SK-N-DZ (cell line): ENCODE data around the gene MPC1. TPM values are rescaled to one million over a fixed set of nuclear protein-coding genes. Genes with fewer than 3 reads are reported as not detected.
A peak's percentile ranks its signal among the peaks of the same experiment; 100 is the strongest.

Experiments
- DNase-seq: peaks from one replicate; pipeline ENCODE4 v3.0.0-alpha.2; 2015; ENCODE audit warnings: low spot score
- polyA plus RNA-seq, 2 experiments: library from polyadenylated mRNA; depleted of rRNA; stranded (reverse); fragments of >200 nt; gene quantifications; 2 replicates each; pipeline ENCODE4 v1.2.3, GENCODE V29; 2014

The MPC1 gene
- polyA plus RNA-seq (2014; cell fraction: cytosol; rRNA removed) = 46.2 and 47.9 TPM in 2 replicates
- polyA plus RNA-seq (2014; cell fraction: nucleus; rRNA removed) = 29.2 and 37.4 TPM in 2 replicates

DNA sequence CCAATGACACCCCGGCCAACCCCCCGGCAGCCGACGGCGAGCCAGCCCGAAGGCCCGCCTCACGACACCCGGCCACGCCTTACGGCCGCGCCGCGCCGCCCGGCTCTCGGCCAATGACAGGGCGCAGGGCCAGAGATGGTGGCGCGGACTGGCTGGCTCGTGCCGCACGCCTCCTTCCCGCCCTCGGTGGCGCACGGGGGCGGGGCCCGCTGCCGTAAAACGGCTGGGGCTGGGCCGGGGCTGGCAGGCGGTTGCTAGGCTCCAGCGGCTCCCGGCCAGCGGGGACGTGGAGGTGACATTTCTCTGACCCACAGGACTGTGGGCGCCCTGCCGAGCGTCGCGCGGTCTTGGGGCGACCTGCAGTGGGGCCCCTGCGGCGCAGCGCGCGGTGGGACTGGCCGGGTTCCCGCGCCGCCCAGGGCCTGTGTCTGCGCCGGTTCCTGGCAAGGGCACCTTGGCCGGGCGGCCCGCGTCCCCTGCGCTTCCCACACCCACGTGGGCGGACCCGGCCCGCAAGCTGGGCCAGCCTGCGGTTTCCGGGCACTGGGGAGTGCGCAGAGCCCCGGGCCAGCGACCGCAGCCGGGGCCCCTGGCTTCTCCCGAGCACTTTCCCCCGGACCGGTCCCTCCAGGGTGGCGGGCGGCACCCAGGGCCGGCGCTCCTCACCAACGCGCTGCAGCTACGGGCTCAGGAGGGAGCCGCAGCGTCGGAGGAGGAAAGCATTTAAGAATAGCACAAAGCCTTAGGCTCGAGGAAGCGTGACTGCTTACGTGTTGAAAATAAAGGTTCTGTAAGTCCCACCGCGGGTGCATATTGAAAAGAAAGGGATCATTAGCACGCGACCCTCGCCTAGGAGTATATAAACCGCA is at the start of gene MPC1:
Gene MPC1, minus strand, starts transcription at position 8 of the 869 bp plus-strand sequence. CDS start 64 bp downstream, outside the sequence.
- DNase-seq = peak; percentile 94

DNA sequence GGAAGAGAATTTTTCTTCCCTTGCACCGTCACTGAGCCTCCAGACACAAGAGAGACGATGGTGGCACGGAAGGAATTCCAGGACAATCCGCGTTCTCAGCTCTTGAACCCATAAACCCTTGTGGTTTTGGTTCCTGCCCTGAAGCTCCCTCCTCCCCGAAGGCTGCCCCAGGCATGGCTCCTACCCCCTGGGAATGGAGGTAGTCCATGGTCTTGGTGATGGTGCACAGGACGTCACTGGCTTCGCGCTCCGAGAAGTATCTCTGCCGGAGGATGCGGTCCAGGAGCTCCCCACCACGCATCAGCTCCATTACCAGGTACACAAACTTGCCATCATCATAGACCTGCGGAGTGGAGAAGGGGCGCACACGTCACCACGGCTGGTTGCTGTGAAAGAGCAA is 47.5 kb upstream of the MPC1 start:
- DNase-seq = no peak

DNA sequence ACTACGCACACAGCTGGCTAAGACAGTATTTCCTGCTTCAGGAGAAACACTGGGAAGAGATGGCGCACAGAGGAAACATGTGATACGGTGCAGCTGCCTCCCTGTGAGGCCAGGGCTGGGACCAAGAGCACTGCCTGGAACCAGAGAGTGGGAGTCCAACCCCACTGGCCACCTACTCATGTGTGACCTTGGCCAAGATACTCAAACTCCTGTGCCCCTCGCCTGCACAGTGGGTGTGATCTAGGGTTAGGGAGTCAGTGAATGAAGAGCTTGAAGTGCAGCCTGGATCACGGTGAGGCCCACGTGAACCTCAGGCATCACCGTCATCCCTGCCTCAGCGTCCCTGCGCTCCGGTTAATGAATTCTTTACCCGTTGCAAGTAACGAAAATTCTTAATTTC is 41.7 kb upstream of the MPC1 start:
- DNase-seq = no peak

DNA sequence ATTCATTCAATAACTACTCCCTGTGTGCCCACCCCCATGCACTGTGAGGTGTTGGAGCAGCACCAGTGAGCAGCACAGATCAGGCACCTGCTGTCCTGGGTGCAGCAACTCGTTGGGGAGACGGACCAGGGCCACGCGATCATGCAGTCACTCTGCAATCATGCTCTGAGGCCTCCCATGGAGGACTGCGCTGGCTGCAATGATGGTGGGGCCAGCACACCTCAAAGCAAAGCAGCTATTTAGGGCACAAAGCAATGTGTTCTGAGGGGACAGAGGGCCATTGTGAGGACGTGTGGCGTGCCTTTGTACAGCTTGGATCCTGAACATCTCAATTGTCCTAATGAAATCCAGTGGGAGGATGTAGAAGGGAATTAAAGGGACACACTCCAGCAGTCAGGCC is 41.0 kb upstream of the MPC1 start:
- no peak for DNase-seq

DNA sequence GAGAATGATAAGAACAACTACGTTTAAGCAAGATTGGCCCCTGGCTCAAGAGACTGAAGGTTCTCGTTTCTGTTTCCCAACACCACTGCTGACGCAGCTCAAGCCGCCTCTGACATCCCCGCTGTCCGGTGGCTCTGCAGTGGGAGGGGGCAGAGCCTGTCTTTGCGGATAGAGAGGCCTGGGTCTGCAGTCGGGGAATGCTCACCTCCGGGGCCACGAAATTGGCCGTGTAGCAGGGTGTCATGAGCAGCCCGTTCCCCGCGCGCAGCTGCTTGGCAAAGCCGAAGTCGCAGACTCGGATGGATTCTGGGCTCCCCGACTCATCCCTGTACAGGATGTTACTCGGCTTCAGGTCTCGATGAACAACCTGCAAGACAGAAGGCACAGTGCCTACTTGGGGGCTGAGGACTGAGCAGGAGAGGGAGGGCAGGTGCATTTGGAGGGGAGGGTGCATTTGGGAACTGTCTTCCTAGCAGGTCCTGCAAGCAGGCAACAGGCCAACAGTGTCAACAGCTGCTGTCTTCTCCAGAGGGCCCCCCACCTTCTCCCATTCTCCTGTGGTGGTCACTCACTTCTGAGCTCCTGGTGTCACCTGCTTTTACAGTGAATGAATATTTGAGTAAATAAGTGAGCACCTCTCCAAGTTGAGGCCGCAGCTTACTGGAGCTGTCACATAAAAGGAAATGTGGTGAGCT is 40.5 kb upstream of the MPC1 start:
- no peak for DNase-seq

DNA sequence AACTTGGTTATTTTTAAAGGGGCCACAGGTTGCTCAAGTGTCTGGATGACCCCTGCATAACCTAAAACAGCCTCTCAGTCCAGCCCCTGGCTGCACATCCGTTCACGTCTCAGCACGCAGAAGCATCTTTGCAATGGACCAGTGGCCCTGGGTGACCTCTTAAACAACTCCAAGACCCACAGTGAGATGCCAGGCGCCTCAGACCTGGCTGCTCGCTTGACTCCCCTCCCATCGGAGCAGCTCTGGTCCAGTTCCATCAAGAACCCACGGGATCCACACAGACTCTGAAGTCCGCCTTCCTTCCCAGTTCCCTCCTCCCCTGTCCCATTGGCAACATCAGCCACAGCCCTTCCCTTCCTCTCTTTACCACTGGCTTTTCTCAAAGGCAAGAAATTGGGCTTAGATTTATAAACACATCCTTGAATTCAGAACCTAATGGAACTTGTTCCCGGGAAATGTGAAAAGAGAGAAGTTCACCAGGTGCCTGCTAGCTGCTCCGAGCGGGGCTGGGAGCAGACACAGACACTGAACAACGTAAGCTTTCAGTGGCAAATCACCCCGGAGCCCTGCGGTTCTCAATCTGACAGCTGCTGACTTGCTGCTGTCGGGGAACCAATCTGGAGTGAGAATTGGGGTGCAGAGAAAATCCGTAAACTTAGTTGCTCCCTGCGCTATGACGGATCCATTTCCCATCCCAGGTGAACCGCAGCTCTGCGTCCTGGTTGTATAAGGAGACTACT is 39.6 kb upstream of the MPC1 start:
- no peak for DNase-seq

DNA sequence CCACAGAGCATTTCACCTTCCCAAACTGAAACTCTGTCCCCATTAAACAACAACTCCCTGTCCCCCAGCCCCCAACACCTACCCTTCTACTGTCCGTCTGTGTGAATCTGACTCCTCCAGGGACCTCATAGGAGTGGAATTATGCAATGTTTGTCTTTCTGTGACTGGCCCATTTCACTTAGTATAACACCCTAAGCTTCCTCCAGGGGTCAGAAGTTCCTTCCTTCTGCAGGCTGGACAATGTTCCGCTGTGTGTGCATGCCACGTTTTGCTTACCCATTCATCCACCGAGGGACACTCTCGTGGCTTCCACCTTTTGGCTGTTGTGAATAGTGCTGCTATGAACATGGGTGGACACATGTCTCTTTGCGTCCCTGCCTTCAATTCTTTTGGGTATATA is 37.6 kb upstream of the MPC1 start:
- no peak for DNase-seq

DNA sequence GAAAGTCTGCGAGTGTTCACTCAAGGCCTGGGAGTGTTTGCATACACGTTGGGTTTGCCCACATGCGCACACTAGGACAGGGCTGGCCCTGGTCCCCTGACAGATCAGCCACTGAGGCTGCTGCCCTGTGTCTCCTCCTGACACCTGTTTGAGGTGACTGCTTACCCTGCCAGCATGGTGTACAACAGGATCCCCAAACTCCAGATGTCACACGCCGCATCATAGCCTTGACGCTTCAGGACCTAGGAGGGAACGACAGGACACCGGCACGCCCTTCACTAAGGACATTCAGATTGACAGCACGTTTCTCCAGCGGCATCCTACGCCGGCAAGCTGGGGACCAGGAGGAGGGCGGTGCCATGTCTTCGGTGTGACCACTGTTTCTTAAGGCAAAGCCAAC is 37.0 kb upstream of the MPC1 start:
- DNase-seq = no peak

DNA sequence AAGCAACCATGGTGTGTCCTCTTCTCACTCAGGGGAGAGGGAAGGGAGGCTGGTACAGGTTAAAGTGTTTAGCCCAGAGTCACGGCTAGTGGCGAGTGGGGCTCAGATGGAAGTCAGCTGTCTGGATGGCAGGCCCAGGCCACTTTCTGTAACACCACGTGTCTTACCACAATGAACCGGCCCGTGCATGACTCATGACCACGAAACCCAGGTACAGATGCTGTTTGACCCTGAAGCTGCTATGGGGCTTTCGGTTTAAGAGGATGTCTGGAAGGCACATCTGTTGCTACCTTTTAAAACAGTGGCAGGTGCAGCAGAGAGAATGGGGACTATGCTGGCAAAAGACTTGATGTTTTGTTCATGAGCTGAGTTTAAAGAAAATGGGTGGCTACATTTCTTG is 36.5 kb upstream of the MPC1 start:
- no peak for DNase-seq

DNA sequence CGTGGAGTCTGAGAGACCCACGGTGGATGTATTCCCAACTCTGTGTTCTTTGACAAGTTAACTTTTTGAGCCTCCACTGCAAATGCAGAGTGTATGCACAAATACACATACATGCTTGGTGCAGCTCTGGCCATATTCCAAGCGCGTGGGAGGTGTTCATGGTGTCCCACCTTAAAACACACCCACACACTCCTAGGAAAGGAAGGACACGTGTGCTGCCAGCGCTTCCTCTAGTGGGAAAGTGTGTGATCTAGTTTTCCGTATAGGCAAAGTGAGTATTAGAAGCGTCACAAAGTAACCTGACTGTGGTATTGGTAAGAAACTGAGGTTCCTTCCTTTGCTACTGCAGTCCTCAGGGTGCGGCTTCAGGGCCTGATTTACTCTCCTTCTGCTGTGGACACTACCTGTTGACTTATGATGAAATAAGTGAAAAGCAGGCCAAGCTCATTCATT is 36.0 kb upstream of the MPC1 start:
- no peak for DNase-seq

DNA sequence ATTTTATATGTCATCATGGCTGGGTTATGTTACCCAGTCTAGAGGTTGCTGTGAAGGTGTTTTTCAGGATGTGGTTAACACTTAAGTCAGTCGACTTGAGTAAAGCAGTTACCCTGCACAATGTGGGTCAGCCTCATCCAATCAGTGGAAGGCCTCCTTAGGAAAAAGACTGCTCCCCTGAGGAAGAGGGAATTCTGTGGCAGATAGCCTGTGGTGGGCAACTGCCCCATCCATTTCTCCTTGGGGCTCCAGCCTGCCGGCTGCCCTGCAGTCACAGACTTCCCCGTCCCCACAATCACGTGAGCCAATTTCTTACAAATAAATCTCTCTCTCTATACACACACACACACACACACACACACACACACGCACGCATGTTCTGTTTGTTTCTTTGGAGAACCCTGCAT is 34.5 kb upstream of the MPC1 start:
- no peak for DNase-seq

DNA sequence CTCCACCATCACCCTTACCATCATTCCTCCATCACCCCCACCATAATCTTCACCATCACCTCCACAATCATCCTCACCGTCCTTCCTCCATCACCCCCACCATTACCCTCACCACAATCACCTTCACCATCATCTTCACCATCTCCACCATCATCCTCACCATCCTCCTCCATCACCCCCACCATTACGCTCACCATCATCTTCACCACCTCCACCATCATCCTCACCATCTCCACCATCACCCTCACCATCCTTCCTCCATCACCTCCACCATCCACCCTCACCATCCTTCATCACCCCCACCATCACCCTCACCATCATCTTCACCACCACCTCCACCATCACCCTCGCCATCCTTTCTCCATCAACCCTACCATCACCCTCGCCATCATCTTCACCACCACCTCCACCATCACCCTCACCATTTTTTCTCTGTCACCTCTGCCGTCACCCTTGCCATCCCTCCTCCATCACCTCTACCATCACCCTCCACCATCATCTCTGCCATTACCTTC is 33.1 kb upstream of the MPC1 start:
- no peak for DNase-seq

DNA sequence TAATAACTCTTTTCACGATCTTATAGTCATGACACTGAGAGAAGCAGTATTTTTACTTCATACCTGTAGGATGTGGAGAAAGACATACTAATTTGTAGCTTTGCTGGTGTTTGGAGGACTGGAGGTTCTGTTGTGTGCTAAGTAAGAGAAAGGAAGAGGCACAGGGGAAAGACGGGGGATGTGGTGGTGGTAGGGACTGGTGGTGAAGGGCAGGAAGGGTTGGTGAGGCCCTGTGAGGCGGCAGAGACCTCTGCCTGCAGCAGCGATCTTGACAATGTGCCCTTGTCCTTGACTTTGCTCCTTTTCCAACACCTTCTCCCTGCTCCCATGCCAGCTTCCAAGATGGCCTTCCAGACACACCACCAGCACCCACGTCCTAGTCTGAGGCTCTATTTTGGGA is 32.6 kb upstream of the MPC1 start:
- no peak for DNase-seq

DNA sequence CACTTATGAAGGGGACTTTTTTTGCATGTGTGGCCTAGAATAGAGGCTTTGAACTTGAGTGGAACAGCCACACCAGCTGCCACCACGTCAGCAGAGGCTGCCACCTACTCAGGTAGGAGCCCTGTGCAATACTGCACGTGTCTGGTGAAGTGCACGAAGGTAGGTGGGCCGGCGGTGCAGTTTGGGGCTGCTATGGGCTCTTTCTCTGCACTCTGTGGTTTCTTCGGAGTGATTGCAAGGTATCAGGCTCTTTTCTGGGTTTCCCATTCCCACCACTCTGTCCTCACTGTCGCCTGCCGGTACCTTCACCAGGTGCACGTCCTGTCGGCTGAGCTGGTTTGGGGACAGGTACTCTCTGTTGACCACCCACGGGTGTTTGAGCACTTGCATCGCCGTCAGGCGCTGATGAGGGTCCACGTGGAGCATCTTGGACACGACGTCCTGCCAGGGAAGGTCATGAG is 30.8 kb upstream of the MPC1 start:
- DNase-seq = no peak

DNA sequence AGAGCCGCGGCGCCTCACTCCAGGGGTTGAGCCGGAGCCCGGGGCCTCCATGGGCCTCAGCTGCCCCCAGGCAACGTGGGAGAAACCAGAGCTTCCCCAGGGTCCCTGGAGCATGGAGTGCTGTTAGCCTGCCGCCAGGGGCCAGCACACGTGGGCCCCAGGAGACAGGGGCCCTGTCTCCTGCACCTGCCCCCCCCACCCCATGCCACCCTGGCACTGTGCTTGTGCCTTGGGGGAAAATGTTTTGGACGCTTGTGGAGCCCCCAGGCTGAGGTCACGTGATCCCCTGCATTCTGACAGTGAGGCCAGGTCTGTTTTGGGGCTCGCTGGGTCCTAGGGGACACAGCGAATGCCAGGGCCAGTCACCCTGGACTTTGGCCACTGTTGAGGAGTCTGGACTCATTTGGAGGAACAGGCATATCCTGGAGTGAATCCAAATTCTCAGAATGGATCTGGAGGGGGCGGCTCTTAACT is 30.2 kb upstream of the MPC1 start:
- DNase-seq = no peak

DNA sequence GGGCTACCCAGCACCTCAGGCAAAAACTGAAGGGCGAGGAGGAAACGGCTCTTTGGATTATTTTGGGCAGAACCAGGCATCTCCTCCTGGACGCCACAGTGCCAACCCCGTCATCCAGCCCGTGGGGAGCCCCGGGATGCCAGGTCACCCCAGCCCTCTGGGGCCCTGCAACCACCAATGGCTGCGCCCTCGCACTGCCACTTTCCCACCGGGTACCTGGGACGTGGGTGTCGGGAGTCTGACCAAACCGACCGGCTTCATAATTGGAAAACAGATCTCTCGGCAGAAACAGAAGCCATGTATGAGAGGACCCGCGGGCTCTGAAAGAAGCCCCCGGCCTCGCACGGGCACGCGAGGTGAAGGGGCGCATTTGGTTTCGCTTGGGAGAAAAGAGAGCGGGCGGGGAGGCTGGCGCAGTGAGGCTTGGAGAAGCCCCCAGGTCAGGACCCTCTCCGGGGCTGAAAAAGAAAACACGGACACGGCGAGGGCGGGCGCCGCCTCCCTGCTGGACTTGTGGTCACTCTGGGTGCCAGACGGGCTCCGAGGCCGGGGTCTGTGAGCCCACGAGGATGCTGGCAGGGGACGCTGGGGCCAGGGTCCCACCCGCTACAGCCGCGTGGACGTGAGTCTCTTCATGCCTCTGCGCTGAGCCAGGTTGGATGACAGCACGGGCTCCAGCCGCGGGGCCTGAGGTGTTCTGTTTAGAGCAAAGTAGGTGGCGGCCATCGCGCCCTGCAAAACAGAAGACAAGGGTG is 29.6 kb upstream of the MPC1 start:
- DNase-seq = no peak

DNA sequence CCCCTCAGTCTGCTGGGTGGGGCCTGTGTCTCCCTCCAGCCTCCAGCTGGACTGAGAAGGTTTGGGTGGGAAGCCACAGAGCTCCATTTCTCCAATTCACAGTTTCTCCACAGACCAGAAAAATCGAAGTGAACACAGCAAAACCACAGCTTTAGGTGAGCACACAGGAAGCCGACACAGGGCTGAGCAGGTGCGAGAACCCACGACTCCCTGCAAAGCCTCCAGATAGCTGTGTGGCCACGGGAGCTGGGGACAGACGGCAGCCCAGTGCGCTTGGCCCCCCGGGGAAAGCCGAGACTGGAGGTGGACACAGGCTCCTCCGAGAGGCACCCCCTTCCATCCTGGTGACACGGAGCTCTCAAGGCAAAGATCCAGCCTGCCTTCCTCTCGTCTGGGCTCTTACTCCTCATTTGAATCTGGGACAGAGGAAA is 29.0 kb upstream of the MPC1 start:
- DNase-seq = no peak

DNA sequence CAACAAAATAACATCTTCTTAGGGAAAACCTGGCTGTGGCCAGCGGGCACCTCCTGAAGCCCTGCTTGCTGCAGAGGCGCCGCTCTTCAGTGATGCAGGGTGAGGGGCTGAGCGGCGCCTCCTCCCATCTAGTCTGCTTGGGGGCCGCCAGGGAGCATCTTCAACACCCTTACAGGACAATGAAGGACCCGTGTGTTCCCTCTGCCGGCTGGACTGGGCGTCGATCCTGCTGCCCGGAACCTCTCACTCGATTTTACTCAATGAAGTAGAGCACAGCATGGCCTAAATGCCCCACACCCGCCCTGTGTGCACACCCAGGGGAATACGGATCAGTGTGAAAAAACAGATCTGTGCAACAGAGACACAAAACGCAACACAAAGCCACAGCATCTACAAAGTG is 28.5 kb upstream of the MPC1 start:
- DNase-seq = no peak

DNA sequence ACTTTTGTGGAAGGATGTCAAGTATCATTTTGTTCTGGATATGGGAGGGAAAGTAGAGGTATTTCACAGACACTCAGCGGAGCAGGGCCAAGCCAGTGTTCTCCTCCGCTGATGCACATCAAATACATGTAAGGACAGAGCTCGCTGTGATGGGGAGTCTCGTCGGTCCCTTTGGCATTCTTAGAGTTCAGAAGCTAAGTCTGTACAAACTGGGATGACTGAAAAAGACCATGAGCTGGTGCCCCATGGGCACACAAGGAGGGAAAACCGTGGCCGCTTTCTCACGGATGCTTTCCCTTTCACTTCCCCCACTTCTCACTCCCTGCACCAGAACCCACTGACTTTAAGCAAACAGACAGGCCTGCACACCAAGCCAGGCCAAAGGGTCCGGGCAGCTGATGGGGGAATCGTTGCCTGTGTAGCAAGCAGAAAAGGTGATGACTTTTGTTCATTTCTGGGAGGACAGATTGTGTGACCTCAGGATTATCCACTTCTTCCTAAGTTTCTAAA is 27.7 kb upstream of the MPC1 start:
- no peak for DNase-seq

DNA sequence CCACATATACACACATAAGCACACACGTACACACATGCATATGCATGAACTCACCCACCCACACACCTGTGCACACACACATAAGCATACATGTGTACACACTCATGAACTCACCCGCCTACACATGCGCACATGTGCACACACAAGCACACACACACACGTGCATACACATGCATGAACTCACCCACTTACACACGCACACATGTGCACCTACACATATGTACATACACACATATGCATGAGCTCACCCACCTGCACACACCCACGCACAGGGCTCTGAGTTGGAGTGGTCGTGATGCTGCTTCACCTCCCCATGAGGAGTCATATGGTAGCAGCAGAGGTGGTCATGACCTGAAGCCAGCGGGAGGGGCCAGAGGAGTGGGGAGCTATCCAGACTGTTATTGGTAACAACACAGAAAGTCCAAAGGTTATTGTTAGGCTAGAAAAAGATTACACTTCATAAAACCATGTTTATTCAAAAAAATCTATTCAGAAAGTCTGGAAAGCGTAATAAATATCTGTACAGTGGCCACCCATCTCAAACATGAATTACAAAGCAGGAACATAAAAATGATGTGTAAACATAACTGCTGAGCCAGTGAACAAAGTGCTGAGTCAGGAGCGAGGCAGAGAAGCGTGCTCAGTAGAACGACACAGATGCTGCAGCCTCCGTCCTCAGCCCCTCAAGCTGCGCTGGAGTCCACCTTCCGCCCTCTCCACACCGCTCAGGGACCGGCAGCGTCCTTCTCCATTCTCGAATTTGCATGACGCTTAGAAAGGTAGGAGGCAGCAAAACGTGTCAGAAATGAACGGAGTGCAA is 26.4 kb upstream of the MPC1 start:
- no peak for DNase-seq
